Skin of body (tissue), 2 donors: Measurements from ENCODE around the gene CLEC18A. TPM values are rescaled to one million over a fixed set of nuclear protein-coding genes. Genes with fewer than 3 reads are reported as not detected.
"Not testable (repeated sequence)": the region's sequence is repeated elsewhere in the genome, so short reads cannot be mapped to it uniquely, and the experiment has no call there.

ENCODE experiments used
- DNase-seq: peaks from one replicate; lab custom pipeline; 2025; lab: John Stamatoyannopoulos, UW
- total RNA-seq: library from RNA; depleted of rRNA; stranded (reverse); fragments of >200 nt; gene quantifications from one replicate; pipeline ENCODE4 v1.2.3, GENCODE V29; 2014

Gene CLEC18A
- total RNA-seq, 1 donor from 2014 or later = 0.89 TPM

DNA sequence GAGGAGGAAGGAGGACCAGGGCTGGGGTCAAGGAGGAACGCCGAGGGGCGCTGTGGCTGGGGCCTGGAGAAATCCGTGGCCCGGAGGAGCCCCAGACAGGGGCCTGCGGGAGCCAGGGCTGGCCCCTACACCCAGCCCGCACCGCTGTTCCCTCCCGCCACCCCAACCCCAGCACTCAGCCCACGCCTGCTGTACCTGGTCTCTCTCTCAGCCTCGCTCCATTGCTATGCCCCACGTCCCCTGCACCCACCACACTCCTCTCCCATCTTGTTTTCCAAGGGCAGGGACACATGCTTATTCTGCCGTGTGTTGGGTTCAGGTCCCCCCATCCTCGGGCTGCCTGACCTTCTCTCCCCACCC lies 518 bp downstream of the CLEC18A start:
- not testable (repeated sequence) for DNase-seq

DNA sequence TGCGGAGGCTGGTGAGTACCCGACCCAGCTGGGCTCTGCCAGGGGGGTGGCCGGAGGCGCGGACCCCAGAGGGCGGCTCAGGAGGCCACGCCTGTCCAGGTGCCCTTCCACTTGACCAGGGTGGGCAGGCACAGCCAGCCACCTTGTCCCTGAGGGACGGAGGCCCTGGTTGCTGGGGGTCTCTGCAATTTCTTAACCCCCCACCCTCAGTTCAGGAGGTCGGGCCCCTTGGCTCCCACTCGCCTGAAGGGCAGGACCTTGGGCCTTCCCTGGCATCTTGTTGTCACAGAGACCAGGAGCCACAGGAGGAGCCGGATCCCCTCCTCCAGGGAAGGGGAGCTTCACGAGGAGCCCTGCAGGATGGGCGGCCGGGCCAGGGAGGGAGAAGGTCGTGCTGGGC lies 982 bp downstream of the CLEC18A start:
- not testable (repeated sequence) for DNase-seq

DNA sequence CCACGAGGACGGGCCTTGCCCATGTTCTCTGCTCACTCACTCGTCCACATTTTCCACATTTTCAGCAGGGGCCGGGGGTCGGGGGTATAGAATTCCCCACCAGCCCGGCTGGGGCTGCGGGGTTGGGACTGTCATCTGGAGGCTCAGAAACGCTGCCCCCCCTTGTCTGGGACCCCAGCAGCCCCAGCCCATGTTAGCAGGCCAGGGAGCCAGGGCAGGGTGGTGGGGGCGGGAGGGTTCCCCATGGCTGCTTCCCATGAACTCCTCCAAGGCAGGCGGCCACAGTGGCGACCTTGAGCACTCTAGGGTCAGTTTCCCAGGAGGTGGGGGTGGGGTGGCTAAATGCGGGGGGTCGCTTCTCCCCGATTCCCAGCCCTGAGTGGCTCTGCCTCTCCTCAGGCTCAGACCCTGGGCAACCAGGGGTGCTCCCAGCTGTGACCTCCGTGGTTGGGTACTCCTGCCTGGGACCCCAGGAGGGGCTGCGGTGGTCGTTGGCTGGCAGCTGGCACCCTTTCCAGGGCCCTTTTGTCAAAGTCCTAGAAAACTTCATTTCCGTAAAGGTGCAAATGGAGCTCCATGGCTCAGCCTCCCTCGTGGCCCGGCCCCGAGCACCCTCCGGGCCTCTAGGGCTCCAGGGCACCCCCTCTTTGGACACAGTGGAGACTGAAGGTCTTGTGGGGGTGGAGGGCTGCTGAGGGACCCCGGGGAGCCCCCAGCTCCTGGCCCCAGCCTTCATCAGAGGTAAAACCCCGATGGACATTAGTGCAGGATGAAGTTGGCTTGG lies 1.6 kb downstream of the CLEC18A start:
- DNase-seq = not testable (repeated sequence)

DNA sequence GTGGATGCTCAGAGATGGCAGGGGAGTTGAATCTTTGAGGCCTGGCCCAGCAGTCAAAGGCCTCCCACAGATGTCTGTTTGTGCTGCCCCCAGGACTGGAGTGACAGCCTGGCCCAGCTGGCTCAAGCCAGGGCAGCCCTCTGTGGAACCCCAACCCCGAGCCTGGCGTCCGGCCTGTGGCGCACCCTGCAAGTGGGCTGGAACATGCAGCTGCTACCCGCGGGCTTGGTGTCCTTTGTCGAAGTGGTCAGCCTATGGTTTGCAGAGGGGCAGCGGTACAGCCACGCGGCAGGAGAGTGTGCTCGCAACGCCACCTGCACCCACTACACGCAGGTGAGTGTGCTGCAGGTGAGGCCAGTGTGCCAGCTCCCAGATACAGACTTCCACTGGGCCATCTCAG lies 3.1 kb downstream of the CLEC18A start:
- DNase-seq = not testable (repeated sequence)

DNA sequence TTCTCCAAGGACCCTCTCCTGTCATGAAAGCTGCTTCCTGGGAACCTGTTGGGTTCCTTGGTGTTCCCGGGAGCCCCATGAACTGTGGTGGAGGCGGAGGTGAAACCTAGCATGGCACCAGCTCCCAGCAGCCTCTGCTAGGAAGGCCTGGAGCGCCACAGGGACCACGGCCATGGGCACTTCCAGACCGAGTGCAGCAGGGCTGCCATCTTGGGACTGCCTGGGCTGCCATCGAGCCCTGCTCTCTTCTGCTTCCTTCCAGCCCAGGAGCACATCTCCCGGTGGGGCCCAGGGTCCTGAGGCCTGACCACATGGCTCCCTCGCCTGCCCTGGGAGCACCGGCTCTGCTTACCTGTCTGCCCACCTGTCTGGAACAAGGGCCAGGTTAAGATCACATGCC lies 12.2 kb downstream of the CLEC18A start:
- not testable (repeated sequence) for DNase-seq

DNA sequence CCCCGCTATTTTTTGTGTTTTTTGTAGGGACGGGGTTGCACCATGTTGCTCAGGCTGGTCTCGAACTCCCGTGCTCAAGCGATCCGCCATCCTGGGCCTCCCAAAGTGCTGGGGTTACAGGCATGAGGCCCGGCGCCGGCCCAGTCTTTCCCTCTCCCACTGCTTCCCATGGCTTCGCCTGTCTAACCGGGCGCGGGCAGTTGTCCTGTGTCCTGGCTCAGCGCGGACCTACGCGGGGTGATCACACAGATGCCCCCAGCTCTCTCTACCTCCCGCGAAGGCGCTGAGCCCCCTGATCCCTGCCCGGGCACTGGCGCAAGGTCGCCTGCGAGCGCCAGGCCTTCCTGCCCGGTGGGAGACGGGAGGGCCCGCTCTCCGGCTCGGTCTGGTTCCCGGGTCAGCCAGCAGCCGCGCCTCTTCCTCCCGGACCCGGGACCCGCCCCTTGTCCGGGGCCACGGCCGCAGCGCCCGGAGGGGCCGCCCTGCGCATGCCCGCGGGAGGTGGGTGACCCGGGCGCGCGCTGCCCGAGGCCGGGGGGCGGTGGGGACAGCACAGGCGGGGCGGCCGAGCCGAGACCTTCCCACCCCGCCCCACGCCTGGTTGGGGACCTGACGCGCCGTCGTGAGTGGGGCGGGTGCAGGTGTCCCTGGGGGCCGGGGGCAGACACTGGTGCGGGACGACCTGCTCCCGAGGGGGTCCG lies 14.0 kb downstream of the CLEC18A start:
- not testable (repeated sequence) for DNase-seq

DNA sequence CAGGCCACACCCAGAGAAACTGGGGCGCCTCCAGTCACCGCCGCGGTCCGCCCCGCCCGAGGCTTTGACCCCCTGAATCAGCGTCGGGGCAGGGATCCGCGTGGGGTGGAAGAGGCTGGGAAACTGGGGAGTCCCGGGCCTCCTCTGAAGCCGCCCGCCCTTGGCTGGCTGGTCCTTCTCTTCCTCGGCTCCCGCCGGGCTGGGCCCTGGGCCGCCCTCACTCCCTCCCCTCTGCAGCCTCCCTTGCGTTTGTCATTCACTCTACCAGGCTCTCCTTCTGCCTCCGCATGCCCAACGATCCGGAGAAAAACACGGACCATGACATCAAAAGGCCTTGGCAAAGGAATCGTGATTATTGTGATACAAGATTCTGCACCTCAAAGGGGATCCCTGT lies 14.5 kb downstream of the CLEC18A start:
- DNase-seq = not testable (repeated sequence)

DNA sequence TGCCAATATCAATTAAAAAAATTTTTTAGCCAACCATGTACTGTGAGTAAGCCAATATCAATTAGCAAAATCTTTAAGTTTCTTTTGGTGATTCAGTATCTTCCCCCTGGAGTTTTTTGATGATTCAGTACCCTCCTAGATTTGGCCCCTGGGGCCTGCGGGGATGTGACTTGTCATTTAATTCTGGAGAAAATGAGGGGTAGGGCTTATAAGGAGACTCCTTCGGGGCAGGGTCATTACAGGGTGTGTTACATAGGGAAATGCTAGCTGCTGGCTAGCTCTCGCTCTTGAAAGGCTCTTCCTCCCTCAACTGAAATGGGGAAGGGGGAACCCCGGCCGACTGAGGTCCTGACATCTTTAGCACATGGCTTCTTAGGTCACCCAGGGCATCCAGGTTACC lies 16.6 kb downstream of the CLEC18A start:
- not testable (repeated sequence) for DNase-seq

DNA sequence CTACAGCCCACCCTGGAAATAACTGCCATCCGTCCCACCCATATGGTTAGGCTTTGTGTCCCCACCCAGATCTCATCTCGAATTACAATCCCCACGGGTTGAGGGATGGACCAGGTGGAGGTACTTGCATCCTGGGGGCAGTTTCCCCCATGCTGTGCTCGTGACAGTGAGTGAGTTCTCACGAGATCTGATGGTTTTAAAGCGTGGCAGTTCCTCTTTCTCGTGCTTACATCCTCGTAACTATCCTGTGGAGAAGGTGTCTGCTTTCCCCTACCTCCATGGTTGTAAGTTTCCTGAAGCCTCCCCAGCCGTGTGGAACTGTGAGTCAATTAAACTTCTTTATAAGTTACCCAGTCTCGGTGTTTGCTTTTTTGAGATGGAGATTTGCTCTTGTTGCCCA lies 17.0 kb downstream of the CLEC18A start:
- DNase-seq = not testable (repeated sequence)

DNA sequence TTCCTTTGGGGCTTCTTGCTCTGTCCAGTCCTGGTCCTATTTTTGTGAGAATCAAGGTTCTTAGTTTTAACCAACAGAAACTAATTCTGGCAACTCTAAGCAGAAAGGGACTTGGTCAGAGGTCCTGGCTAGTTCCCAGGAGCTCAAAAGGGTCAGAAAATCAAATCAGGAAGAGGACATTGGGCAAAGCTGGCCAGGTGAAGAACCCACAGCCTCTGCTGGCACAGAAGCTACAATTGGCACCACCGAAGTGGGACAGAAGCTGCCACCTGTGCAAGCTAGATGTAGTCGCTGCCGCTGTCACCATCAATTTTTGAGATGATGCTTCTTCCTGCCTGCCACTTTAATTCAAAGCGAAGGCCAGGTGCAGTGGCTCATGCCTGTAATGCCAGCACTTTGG lies 18.5 kb downstream of the CLEC18A start:
- not testable (repeated sequence) for DNase-seq

DNA sequence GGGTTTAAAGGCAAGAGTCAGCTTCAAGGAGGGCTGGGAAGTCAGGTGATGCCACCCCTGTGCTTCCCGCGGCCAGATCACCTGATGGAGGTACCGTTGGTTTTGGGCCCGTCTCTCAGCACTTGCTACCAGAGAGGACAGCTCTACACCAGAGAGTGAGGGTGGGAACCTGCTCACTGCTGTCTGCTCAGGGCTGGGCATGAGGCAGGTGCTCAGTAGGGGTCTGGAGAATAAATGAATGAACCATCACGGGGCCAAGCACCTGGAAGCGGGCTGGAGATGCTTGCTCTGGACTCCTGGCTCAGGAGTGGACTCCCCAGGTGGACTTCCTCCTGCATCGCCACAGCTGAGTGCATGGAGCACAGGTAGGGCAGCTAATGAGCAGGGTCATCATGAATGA lies 21.0 kb downstream of the CLEC18A start:
- not testable (repeated sequence) for DNase-seq

DNA sequence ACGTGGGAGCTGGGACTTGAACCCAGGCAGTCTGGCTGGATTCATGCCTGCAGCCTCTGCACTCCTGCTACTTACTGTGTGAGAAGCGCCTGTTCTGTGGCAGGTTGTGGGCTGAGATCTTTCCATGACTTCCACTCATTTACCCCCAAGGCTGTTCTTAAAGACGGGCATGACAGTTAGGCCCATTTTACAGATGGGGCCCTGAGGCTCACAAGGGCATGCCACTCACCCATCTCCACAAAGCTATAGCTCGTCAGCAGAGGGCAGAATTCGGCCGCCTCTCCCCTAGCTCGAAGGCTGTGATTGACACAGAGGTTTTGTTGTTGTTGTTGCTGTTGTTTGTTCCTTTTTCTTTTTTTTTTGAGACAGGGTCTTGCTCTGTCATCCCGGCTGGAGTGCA lies 21.8 kb downstream of the CLEC18A start:
- not testable (repeated sequence) for DNase-seq

DNA sequence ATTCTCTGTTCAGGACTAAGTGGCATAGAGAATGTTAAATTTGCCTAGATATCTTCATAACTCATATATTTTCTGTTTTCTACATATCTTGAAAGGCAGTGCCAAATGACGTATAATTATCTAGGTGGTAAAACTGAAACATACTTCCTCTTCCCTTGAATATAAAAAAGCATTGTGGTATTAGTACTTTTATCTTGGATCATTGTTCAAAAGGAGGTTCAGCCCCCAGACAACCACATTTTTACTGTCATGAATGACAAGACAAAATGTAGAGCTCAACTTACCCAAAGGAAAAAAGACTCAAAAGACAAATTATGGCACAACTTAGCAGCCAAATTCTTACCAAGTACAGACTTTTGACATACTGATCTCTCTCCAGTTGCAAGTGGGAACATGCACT lies 34.1 kb downstream of the CLEC18A start:
- DNase-seq = not testable (repeated sequence)

DNA sequence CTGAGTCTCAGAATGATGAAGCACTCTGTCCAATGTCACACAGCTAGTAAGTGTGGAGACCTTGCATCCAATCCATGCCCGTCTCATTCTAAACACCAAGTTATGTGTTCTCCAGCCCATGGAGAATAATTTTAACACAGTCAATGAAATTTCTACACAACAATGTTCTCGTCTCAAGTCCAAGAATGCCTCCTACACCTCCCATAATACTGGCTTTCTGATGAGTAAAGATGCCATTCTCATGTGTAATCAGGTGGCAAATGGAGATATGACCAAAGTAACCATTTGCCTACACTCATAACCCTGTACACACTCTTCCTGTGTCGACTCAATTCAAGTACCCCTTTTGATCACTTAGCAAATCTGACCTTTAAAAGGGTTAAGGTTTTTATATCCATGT lies 46.8 kb downstream of the CLEC18A start:
- DNase-seq = not testable (repeated sequence)

DNA sequence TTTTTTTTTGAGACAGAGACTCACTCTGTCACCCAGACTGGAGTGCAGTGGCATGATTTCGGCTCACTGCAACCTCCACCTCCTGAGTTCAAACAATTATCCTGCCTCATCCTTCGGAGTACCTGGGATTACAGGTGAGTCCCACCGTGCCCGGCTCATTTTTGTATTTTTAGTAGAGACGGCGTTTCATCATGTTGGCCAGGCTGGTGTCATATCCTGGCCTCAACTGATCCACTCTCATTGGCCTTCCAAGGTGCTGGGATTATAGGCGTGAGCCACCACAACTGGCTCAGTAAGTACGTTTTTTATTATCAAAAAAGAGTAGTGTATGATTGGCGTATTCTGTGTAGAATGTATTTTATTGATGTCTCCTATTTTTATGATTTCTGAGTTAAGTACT lies 48.7 kb downstream of the CLEC18A start:
- DNase-seq = not testable (repeated sequence)

DNA sequence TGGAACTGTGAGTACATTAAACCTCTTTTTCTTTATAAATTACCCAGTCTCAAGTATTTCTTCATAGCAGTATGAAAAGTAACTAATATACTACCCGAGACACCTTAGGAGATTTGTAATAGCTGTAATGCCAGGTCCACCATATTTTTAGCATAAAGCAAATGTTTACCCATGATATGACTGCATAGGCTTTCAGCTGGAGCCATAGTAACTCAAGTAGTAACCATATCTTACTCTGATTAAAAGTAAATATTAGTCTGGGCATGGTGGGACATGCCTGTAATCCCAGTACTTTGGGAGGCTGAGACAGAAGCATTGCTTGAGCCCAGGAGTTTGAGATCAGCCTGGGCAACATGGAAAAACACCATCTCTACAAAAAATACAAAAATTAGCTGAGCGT lies 52.4 kb downstream of the CLEC18A start:
- DNase-seq = not testable (repeated sequence)

DNA sequence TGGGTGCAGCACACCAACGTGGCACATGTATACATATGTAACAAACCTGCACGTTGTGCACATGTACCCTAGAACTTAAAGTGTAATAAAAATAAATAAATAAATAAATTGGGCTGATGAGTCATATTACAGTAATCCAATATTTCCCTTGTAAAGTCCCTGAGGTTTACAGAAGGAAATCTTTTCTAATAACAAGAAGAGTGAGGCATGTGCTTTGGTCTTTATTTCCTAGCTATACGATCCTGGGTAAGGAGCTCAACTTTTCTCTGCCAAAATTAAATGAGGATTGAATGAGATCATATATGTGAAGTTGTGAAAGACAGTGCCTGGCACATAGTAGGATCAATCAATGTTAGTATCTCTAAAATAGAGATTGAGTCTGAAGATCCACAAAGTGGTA lies 57.5 kb downstream of the CLEC18A start:
- DNase-seq = not testable (repeated sequence)

DNA sequence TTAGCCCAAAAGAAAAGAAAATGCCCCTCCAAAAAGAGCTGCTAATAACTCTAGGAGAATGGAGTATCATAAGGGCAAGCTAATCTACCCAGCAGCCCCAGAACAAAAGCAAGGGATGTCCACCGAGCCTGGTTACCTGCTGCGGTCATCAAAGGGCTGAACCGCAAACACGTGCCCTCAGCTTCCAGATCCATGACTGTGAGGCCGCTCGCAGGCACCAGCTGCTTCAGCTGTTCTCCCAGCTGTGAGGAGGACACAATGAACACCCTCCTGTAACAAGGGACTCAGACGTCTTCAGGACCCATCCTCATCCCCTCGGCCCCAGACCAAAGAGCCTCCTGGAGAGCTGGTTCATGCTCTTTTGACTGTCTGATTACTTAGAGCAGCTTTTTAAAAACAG lies 59.5 kb downstream of the CLEC18A start:
- not testable (repeated sequence) for DNase-seq

DNA sequence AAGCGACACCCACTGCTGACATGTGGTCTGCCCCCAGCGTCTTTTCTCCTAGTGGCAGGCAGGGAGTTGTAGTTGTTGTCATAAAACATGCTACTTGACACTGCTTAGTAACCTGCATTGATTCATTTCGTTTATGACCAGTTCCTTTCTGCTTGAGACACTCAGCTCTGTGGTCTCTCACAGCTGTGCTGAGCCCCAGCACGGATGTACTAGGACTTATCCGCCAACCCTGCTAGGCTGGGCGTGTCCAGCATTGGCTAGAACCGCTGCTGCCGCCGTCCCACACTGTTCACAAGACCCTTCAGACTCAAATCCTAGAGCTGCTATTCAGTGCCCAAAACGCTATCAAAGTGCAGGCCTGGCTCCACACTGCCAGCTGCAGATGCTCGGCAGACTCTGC lies 60.0 kb downstream of the CLEC18A start:
- DNase-seq = not testable (repeated sequence)

DNA sequence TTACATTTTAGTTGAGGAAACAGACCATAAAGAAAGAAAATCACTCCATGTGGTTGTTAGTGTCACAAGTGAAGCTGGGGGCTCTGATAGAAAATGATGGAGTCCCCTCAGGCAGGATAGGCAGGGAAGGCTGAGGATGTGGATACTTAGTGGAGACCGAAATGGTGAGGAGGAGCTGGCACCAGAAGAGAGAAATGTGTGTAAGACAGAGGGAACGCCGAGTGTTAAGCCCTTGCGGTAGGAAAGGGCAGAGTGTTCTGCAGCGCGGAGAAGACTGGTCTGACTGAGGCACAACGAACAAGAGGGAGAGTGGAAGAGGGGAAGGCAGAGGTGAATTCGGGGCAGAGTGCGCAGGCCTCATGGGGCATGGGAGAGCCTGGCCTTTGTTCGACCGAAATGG lies 61.2 kb downstream of the CLEC18A start:
- not testable (repeated sequence) for DNase-seq

DNA sequence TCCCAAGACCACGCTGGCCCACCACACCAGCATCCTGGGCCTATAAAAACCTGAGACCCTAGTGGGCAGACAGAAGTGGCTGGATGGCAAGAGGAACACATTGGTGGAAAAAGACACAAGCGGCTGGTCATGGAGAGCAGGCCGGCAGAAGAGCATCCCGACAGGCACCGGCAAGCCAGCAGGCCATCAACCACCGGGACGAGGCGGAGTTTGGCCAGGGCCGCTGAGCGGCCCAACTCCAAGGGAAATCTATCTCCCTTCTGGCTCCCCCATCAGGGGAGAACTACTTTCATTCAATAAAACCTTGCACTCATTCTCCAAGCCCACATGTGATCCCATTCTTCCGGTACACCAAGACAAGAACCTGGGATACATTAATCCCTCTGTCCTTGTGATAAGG lies 61.8 kb downstream of the CLEC18A start:
- not testable (repeated sequence) for DNase-seq
